ENCODE results near the gene KLK1. TPM values are rescaled to one million over a fixed set of nuclear protein-coding genes. Genes with fewer than 3 reads are reported as not detected.
"Not testable (repeated sequence)": the region's sequence is repeated elsewhere in the genome, so short reads cannot be mapped to it uniquely, and the experiment has no call there.

The KLK1 gene
- total and polyA plus RNA-seq, 10 donors = 1.3 to 56.5 (median 14.3) TPM

- Histone ChIP-seq H3K4me1 (no peaks in the 10 kb centered on the region), H3K27ac (no peak overlapping the region), H3K9me3 (peaks cover 0 to 16% (median 8%) of the 10 kb centered on the region in 8 donors), H3K27me3 (replicated peaks in 1 of 7) (peaks cover 3 to 97% (median 48%) of the 10 kb centered on the region in 7 donors), H3K36me3 (no peaks in the 10 kb centered on the region), H3K4me3 (no peak overlapping the region)
- no peak for DNase-seq
- TF ChIP-seq CTCF (IDR thresholded peaks at IDR 0.05 in 8 of 11, conservative IDR thresholded peaks at IDR 0.05 in 3 of 11) = no peak
- no peak for TF ChIP-seq POLR2AphosphoS5 (IDR thresholded peaks at IDR 0.05)
- no peak for TF ChIP-seq POLR2A (IDR thresholded peaks at IDR 0.05)
- WGBS, 5 donors = 0 to 6% (median 2%) methylated on average over 29 to 30 of the region's 30 CpGs
- intact Hi-C loops (cut with DNase I; ENCODE audit: low total_unique reads) = no loop called here
Observed at GRCh38 chr19:50777830-50778303, 45.7 kb downstream of the KLK1 start.

- intact Hi-C loops (cut with DNase I; ENCODE audit: low total_unique reads) = no loop called here
- Histone ChIP-seq H3K4me3 (no peak overlapping the region), H3K27me3 (replicated peaks in 1 of 7) (peaks cover 3 to 91% (median 48%) of the 10 kb centered on the region in 7 donors), H3K27ac (no peak overlapping the region), H3K9me3 (peaks cover 0 to 21% (median 10%) of the 10 kb centered on the region in 8 donors), H3K36me3 (no peaks in the 10 kb centered on the region), H3K4me1 (no peaks in the 10 kb centered on the region)
- 47 to 54% (median 52%) methylated on average over 4 of the region's 4 CpGs for WGBS, 5 donors
- DNase-seq = no peak
- no peak for TF ChIP-seq POLR2A (IDR thresholded peaks at IDR 0.05)
- no peak for TF ChIP-seq CTCF (IDR thresholded peaks at IDR 0.05 in 8 of 11, conservative IDR thresholded peaks at IDR 0.05 in 3 of 11)
- no peak for TF ChIP-seq POLR2AphosphoS5 (IDR thresholded peaks at IDR 0.05)
Observed at GRCh38 chr19:50777261-50777660, 46.3 kb downstream of the KLK1 start.

GRCh38 chr19:50776131-50776530 lies 47.5 kb downstream of the KLK1 start:
- no peak for TF ChIP-seq CTCF (IDR thresholded peaks at IDR 0.05 in 8 of 11, conservative IDR thresholded peaks at IDR 0.05 in 3 of 11)
- no peak for TF ChIP-seq POLR2A (IDR thresholded peaks at IDR 0.05)
- TF ChIP-seq POLR2AphosphoS5 (IDR thresholded peaks at IDR 0.05) = no peak
- no peaks in the 10 kb centered on the region for H3K4me1 ChIP-seq
- no peak overlapping the region for H3K4me3 ChIP-seq
- intact Hi-C loops (cut with DNase I; ENCODE audit: low total_unique reads) = no loop called here
- no peak for DNase-seq
- no peak overlapping the region for H3K27ac ChIP-seq
- peaks cover 0 to 84% (median 48%) of the 10 kb centered on the region in 7 donors for H3K27me3 ChIP-seq (replicated peaks in 1 of 7)
- H3K9me3 ChIP-seq = peaks cover 0 to 22% (median 10%) of the 10 kb centered on the region in 8 donors
- H3K36me3 ChIP-seq = no peaks in the 10 kb centered on the region
- WGBS, 5 donors = 76 to 95% (median 86%) methylated on average over 5 of the region's 5 CpGs

- H3K27ac ChIP-seq; H3K36me3 ChIP-seq; H3K4me1 ChIP-seq; DNase-seq; H3K4me3 ChIP-seq; intact Hi-C loops (cut with DNase I; ENCODE audit: low total_unique reads): not testable (repeated sequence)
- Histone ChIP-seq H3K9me3 (peaks cover 0 to 22% (median 10%) of the 10 kb centered on the region in 8 donors), H3K27me3 (replicated peaks in 1 of 7) (peaks cover 0 to 82% (median 23%) of the 10 kb centered on the region in 7 donors)
- 57 to 71% (median 61%) methylated on average over 7 of the region's 7 CpGs for WGBS, 5 donors
Observed at GRCh38 chr19:50773454-50773853, 50.1 kb downstream of the KLK1 start.

- H3K36me3 ChIP-seq; H3K27ac ChIP-seq; H3K4me1 ChIP-seq; DNase-seq; H3K4me3 ChIP-seq; intact Hi-C loops (cut with DNase I; ENCODE audit: low total_unique reads): not testable (repeated sequence)
- WGBS, 5 donors = 71 to 89% (median 83%) methylated on average over 3 of the region's 3 CpGs
- H3K27me3 ChIP-seq (replicated peaks in 1 of 7) = peaks cover 0 to 79% (median 17%) of the 10 kb centered on the region in 7 donors
- H3K9me3 ChIP-seq = peaks cover 0 to 22% (median 10%) of the 10 kb centered on the region in 8 donors
Observed at GRCh38 chr19:50772912-50773311, 50.7 kb downstream of the KLK1 start.
